Activated naive CD4-positive, alpha-beta T cell treated with anti-CD3 and anti-CD28 coated beads, Interleukin-2, amount 50 U/mL, for 16 hours (primary cell): Measurements from ENCODE around the gene GABRD.

Experiments
- DNase-seq: peaks from one replicate; pipeline ENCODE4 v3.0.0-alpha.2; 2020

Gene GABRD

DNA sequence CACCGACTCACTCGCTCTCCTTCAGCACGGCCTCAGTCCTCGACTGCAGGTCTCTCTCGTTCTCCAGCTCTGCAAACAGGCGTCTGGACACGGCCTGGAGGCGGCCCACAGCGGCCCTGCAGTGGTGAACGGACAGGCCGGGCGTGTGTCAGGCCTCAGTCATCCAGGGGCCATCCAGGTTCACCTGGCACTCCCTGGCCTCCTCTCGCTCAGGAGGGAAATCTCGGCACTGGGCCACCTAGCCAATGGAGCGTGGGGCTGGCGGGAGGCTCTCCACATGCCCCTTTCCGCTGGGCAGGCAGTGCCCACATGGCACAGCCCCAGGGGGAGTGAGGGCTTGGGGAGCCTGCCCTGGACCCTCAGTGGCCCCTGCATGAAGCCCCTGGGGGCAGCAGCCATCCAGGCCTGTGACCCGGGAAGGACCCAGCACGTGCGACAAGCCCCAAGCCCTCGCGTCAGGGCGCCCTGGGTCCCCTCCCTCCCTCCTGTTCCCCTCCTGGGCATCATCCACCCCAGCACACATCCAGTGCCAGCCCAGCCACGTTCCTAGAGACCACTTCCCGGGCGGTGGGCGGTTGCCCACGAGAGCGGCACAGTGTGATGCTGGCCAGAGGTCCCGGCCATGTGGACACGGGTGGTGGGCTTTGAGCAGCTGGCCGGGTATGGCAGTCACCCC, 33.6 kb upstream of the GABRD start:
- DNase-seq = no peak

DNA sequence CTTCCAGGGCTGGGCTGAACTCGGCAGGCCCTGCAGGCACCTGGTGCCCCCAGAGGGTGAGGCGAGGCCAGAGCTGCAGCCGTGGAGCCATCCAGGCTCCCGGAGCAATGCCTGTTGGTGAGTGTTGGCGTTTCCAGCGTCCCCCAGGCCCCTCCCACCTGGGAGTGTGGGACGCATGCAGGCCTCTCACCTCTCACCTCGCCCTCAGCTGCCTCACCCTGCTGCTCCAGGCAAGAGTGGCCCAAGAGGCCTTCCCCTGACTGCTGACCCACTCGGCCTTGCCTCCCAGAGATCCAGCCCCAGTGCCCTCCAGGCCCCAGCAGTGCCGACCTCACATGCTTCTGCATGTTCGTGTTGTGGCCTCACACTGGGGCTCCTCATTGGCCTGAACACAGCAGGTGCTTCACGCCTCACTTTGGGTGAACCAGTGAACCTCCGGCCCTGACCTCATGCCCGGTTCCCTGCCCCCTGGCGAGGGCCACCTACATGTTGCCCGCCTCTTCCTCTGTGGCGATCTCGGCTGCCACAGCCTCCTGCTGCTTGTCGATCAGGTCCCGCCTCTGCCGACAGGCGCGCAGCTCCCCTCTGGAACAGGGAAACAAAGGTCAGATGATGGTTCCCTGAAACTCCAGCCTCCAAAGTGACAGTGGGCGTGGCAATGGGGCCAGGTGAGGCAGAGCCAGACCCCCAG, 32.5 kb upstream of the GABRD start:
- no peak for DNase-seq

DNA sequence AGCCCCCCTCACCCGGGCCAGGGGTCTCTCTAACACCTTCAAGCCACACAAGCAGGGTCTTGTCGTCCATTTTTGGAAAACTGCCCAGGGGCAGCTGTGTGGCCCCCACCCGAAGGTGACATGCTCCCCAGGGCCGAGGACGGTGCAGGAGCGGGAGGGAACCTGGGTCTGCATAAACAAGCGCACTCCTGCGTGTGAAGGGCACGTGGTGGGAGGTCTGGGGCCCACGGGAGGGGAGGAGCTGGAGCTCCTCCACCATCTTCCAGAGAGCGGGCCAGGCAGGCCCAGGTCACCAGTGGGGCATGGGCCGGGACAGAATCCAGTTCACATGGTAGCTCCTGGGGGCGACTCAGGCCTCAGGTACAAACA, 32.0 kb upstream of the GABRD start:
- no peak for DNase-seq

DNA sequence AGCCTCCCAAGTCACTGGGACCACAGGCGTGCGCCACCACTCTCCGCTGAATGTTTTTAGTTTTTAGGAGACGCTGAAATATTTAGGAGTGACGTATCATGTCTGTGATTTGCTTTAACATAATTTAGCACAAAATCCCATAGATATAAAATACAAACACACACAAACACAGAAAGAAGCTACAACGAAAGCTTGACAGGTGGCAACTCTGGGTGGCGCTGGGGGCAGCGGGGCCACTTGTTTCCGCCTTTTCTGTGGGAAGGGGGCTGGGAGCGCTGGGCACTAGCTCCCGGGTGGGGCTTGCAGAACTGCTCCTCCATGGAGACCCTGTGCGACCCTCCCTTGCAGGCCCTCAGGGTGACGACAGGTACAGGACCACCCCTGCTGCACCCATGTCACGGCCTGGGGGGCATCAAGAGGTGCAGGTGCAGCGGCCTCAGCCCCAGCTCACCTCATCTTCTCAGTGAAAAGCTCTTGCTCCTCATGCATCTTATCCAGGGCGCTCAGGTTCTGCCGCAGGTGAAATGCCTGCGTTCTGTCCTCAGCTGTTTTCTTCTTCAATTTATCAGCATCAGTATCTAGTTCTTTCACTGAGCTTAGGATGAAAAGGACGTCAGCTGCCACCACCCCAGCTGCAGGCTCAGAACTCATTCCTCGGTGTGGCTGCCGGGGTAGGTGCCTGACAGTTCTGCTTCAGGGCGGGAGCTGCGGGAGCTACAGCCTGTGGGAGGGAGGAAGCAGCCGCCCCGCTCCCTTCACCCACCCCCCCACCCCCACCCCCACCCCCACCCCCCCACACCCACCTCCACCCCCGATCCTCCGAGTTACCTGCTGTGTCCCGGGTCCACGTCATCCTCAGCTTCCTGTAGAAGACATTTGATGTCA, 30.8 kb upstream of the GABRD start:
- no peak for DNase-seq

DNA sequence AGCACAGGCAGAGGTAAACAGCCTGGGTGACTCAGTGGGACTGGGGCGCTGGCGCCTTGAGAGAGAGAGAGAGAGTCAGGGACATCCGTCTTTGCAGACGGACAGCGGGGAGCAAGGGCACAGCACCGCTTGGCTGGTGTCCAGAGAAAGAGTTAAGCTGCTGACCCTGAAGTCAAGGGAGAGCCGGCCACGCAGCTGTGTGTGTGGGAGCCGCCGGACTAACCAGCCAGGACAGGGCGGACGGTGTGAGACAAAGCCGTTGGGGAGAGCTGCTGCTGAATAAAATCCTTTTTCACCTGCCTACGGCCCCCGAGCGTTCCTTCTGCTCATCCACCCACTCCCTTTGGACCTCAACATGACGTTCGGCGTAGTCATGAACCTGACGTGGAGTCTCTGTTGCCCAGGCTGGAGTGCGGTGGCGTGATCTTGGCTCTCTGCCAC, 30.0 kb upstream of the GABRD start:
- DNase-seq = no peak

DNA sequence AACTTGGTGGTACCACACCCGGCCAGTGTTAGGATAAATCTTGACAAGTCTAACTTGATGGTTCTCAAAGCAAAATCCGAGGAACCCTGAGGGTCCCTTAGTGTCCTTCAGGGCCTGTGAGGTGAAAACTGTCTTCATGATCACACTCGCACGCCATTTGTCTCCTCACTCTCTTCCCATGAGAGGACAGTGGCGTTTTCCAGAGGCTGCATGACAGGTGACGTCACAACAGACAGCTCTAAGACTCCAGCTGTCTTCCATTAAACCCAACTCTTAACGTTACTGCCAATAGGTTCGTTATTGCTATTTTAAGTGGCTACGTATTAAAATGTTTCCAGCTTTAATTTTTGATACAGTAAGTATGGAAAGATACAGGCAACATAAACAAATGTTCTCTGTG, 29.4 kb upstream of the GABRD start:
- DNase-seq = no peak

DNA sequence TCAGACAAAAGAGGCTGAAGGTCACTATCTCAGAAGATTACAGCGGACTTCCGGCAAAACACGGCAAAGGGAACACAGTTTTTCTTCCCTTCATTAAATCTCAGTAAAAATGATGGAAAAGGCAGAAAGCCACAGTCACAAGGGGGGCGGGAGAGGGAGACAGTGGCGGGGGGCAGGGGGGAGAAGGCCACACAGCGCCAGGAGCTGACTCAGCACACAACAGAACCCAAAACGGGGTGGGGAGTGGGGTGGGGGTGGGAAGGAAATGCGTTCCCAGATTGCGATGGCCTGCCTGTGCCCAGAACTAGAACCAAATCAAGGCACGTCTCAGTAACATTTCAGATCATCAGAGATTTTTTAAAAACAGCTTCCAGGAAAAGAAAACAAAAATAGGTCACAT, 28.9 kb upstream of the GABRD start:
- no peak for DNase-seq

DNA sequence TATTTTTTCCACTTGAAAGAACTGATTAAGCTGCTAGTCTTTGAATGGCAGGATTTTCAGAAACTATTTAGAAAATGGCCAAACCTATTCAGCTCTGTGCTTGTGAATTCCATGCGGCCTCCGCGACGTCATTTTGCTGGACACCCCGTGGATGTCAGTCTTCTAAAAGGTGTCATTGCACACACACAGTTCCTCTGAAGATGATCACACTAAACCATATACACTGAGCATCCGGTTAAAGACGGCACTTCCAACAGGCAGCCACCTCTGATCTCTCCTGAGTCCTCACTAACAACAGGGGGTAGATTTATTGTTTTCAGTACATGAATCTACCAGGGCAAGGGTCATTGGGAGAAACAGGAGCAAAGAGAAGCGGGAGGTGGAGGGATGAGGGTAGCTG, 24.6 kb upstream of the GABRD start:
- DNase-seq = no peak

DNA sequence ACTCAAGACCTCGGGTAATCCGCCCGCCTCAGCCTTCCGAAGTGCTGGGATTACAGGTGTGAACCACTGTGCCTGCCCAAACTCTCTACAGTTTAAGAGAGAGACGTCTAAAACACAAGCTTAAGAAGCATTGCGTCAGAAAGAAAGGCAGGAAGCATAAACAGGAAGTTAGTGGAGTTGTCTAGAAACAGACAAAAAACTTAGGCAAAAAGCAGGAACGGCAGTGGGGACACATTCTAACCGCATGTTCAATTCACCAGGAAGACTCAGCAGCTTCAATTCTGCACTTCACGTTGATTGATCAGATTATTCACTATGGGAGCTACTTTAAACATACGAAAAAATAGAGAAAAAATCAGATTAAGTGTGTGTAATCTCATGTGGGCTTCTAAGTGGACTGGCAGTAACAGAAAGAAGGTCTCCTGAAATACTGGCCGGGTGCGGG, 22.9 kb upstream of the GABRD start:
- DNase-seq = no peak

DNA sequence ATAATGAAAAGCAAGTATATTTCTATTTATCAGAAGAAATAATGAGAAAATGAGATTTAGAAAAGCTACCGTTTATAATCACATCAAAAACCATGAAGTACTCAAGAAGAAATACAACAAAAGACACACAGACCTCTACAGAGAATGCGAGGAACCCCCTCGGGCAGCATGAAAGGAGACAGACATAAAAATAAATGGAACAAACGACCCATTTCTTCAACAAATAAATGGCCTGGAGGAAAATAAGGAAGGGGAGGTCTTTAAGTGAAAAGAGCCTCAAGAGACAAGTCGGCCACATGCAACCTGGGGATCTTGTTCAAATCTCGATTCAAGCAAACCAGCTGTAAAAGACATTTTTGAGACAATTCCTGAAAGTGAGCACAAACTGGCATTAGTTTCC, 21.6 kb upstream of the GABRD start:
- no peak for DNase-seq

DNA sequence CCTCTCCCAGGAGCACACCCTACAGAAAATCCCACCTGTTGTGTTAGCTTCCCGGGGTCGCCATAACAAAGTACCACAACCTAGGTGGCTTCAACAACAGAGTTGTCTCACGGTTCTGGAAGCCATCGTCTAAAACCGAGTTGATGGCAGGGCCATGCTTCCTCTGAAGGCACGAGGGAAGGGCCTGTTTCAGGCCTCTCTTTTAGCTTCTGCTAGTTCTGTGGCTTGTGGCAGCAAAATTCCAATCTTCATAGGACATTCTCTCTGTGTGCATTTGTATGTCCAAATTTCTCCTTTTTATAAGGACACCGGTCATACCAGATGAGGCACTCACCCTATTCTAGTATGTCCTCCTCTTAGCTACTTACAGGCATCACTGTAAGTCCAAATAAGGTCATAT, 18.7 kb upstream of the GABRD start:
- no peak for DNase-seq

DNA sequence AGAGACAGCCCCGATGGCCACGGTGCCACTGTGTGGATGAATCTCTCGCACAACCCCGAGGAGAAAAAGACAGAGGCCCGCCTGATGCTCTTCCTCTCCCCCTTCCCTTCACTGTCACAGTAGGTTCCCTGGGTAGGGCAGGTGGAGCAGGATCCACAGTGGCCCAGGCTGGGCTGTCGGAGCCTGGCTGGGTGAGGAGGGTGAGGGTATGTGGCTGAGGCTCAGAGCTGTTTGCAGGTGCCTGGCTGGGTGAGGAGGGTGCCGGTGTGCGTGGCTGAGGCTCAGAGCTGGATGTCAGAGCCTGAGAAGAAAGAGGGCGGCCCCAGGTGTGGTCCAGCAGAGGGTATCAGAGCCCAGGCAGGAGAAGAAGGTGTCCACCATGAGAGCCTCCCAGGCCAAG, 18.3 kb upstream of the GABRD start:
- DNase-seq = no peak

DNA sequence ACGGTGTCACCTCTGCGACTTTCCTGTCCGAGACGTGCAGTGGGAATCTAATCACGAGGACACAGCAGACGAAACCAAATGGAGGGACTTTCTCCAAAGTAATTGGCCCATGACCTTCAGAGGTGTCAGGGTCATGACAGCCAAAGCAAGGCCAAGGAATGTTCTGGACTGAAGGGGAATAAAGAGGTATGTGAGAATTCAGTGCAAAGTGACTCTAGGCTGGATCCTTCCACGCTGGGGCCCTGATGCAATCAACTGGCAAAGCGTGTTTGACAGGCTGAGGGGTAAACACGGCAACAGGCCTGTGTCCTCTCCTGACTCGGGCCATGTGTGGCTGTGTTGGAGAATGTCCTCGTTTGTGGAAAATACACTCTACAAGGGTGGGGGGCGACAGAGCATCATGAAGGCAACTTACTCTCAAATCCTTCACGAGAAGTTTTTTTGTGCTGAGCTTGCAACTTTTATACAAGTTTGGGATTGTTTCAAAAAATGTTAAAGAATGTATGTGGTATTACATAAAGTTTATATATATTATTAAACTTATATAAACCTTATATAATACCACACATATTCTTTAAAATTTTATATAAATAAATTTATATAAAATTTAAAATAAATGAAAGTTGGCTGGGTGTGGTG, 17.3 kb upstream of the GABRD start:
- DNase-seq = no peak

DNA sequence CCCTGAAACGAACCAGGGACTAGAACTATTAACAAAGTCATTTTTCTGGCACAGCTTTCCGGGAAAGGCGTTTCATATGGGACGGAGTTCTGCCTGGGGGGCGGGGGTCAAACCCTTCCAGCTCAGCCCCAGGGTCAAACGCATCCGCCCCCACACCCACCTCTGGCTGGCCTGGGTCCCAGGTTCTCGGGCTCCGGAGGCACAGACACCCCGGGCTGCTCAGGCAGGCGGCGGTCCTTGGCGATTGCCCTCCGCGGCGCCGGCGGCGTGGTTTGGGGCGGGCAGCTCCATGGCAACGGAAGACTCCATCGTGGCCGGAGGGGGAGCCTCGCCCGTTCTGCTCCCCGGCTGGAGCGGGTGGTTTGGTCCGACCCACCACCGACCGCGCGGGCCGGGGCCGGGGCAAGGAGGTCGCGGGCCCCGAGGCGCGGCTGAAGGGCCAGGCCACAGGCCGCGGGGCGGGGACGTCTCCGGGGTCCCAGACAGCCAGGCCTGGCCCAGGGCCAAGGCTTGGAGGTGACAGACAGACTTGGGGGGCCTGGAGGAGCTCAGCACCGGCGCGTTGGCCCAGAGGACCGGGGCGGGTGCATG, 15.5 kb upstream of the GABRD start, which contains the start of gene CFAP74:
TSS of gene CFAP74 (minus strand) at position 246 of the 591 bp plus-strand sequence. CDS start 12,830 bp downstream, outside the sequence.
- no peak for DNase-seq

DNA sequence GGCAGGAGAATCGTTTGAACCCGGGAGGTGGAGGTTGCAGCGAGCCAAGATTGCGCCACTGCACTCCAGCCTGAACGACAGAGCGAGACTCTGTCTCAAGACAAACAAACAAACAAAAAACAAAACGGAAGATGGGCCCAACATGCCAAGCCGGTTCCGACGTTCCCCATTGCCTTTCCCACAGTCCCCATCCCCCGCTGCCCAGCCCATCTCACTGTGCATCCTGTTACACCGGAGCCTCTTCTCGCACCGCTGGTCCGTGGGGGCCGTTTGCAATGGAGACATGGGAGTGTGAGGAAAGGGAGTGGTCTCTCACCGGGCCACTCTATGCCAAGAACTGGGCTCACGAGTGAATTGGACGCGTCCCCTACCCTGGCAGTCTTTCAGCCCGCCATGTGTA, 14.3 kb upstream of the GABRD start:
- no peak for DNase-seq

DNA sequence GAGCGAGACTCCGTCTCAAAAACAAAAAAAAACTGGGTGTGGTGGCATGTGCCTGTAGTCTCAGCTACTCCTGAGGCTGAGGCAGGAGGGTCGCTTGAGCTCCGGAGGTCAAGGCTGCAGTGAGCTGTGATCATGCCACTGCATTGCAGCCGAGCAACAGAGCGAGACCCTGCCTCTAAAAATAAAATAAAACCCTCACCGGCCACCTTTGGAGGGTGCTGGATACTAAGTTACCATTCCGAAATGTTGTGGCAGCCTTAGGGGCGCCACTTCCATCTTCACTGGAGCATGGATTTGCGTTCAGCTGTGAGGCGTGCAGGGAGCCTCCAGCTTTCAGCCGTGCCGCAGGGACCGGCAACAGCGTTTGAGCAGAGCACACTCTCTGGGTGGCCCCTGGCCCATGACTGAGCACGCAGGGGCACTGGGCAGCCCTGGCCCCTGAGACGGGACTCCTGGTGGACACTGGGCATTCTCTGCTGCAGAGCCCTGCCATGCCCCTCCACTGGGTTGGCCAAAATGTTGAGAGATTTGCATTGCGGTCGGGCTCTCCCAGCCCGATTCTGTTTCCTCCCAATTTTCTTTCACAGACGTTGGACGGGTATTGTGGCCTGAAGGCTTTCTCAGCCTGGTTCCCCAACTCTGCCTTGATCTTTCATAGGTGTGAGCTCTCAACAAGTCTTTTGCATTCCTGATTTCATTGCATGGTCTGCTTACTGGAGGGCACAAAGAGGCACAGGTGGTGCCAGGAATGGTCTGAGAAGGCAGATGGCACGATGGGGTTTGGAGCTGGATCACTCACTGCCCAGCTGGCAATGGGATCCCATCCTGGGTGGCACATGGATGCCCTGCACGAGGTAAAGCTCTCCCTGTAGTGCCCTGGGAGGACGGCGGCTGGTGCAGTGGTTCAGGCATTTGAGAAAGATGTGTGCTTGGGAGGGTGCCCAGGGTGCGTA, 9.8 kb upstream of the GABRD start:
- DNase-seq = no peak

DNA sequence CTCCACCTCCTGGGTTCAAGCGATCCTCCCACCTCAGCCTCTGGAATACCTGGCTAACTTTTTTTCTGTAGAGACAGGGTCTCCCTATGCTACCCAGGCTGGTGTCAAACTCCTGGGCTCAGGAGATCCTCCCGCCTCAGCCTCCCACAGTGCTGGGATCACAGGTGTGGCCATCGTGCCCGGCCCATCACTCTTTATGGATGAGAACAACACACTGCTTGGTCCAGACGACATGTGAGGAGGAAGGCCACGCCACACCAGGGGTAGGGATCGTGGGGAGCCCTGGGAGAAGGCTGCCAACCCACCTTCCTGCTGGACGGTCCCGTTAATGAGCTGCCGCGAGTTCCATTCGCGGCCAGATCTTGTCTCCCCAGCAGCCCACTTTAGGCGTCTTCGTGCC, 5.0 kb upstream of the GABRD start:
- no peak for DNase-seq

DNA sequence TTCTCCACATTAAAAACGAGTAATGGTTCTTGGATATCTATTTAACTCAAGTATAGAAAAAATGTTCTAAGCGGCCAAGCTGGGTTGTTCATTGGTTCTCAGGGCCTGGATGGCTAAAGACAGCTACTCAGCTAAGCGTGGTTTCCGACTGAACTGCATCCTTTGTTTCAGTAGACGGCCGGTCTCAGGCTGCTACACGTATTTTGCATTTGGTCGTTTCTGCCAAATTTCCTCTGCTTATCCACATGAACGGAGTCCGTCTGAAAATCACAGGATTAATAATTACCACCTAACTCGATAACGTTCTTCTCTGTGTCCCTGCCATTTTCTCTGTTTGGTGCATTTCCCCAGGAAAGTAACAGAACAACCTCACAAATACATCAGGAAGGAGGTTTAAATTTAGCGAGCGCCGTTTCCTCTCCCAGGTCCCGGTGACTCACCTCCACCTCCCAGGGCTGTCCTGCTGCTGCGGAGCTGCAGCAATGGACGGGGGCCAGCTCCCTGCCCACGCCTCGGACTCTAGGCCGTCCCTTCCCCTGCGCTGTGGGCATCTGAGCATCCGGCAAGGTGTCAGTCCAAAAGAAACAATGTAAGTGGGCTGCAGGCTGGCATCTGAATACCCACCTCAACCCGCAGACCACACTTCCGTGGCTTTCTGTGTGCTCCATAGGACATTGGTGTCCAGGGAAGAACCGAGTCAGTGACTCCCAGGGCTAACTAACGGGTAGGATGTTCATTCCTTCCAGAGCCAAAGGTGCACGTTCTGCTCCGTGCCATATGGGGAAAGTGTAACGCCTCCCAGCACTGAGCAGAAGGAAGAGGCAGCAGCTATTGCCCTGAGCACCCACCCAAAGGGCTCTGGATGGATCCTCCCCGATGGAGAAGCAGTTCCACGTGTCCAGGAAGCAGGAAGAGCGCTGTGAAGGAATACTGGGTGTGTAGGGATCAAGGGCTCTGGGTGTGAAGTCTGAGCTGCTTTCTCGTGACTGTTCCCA, 4.1 kb upstream of the GABRD start:
- no peak for DNase-seq

DNA sequence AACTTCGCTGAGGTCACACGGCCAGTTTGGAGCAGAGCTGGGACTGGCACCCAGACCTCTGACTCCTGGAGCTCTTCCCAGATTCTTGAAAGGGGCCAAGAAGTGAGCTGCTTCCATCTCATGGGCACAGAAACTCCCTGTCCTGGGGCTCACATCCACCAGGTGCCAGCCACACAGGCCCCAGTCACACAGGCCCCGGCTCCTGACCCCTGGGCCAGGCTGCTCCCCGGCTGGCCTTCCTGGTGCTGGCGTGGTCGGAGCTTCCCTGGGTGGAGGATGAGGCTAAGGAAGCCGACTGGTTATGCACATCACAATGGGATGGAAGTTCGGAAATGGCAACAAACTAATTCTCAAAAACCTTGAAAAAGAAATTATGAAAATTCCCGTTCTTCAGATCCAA, 3.0 kb upstream of the GABRD start:
- no peak for DNase-seq
